HepG2 (cell line): Measurements from ENCODE around the gene NFKBIZ. TPM values are rescaled to one million over a fixed set of nuclear protein-coding genes. Genes with fewer than 3 reads are reported as not detected.

Experiments
- ATAC-seq: fragments of 200-7000 bp; cut with Tn5 transposase; 3 replicates; pipeline ENCODE4 v1.9.1; 2020; ENCODE audit warnings: mild to moderate bottlenecking, moderate library complexity
- BruUV-seq: library from RNA; stranded (reverse); fragments of 400-500 nt; replicated peaks from 2 replicates; lab custom pipeline; 2021; lab: Mats Ljungman, UMichigan
- CTCF ChIA-PET: fragments of 300-600 bp; formaldehyde crosslinking; extraction: SDS; loops from one replicate; lab custom pipeline; 2021; ENCODE audit warnings: low total read pairs, inconsistent platforms, low intra/inter-chr PET ratio; lab: Yijun Ruan, JAX
- POLR2A ChIA-PET: fragments of 350-600 bp; sonication (Branson Sonifier 250); formaldehyde crosslinking; loops from one replicate; lab custom pipeline; 2020; ENCODE audit warnings: antibody characterized with exemption, inconsistent platforms; lab: Yijun Ruan, JAX
- DNase-seq: peaks from one replicate; pipeline ENCODE4 v3.0.0-alpha.2; 2015; ENCODE audit warnings: low spot score
- FAIRE-seq: peaks from 3 replicates; lab custom pipeline; 2011; peaks lifted over from hg19 to GRCh38; lab: Jason Lieb, UNC
- H2AFZ ChIP-seq: one replicate; pipeline ENCODE4 v1.6.1; 2011; ENCODE audit warnings: low read length, inconsistent platforms
- H3K27ac ChIP-seq: fragments of 300-600 bp; 3 replicates; pipeline ENCODE4 v1.8.0; 2011; ENCODE audit warnings: mixed run types, mild to moderate bottlenecking, mixed read lengths, low read length, inconsistent platforms; ENCODE audit not compliant: insufficient read depth; ENCODE audit errors: extremely low read length
- H3K27me3 ChIP-seq, 2 experiments: fragments of 200-600 bp in 1 of 2; 2 replicates in 1 of 2; 3 replicates in 1 of 2; pipeline versions ENCODE4 v1.6.0 to v1.8.0; 2011; ENCODE audit warnings: low read length in 2 of 2, mild to moderate bottlenecking in 2 of 2, moderate library complexity in 2 of 2, inconsistent platforms in 1 of 2; ENCODE audit not compliant: insufficient read depth in 2 of 2, control insufficient read depth in 1 of 2
- H3K36me3 ChIP-seq, 2 experiments: fragments of 200-600 bp in 1 of 2; replicated peaks in 1 of 2; 2 replicates in 1 of 2; 3 replicates in 1 of 2; pipeline versions ENCODE4 v1.5.1 to v1.8.0; 2011; ENCODE audit warnings: low read length in 2 of 2, inconsistent platforms in 1 of 2; ENCODE audit not compliant: insufficient read depth in 2 of 2, control insufficient read depth in 1 of 2
- H3K4me1 ChIP-seq: 2 replicates; pipeline ENCODE4 v1.5.1; 2012; ENCODE audit warnings: low read length, inconsistent platforms; ENCODE audit not compliant: insufficient read depth
- H3K4me2 ChIP-seq: 2 replicates; pipeline ENCODE4 v1.6.0; 2011; ENCODE audit warnings: low read depth, low read length, inconsistent platforms
- H3K4me3 ChIP-seq, 3 experiments: fragments of 200-600 bp in 1 of 3; sonication (generic), shearing (Covaris generic) in 1 of 3; replicated peaks in 1 of 3; 2 replicates each; pipeline ENCODE4 v1.5.1; 2011 to 2016; ENCODE audit warnings: low read length in 3 of 3, inconsistent platforms in 2 of 3, low read depth in 2 of 3, mild to moderate bottlenecking in 2 of 3, control low read depth in 1 of 3, mixed read lengths in 1 of 3; ENCODE audit not compliant: insufficient read depth in 1 of 3
- H3K79me2 ChIP-seq: one replicate; pipeline ENCODE4 v1.6.1; 2011; ENCODE audit warnings: low read length, inconsistent platforms; ENCODE audit not compliant: insufficient read depth
- H3K9ac ChIP-seq: 2 replicates; pipeline ENCODE4 v1.6.0; 2011; ENCODE audit warnings: mild to moderate bottlenecking, low read depth, low read length, inconsistent platforms; ENCODE audit not compliant: insufficient read depth
- H3K9me3 ChIP-seq: 2 replicates; pipeline ENCODE4 v1.5.1; 2012; ENCODE audit warnings: mild to moderate bottlenecking, low read length
- H4K20me1 ChIP-seq: 2 replicates; pipeline ENCODE4 v1.6.0; 2011; ENCODE audit warnings: inconsistent platforms, mild to moderate bottlenecking, low read length, moderate library complexity; ENCODE audit not compliant: insufficient read depth
- ARID4A ChIP-seq: sonication (generic); formaldehyde crosslinking; IDR thresholded peaks from 2 replicates; pipeline ENCODE4 v1.5.0; 2020; ENCODE audit warnings: mild to moderate bottlenecking, missing genetic modification reagents, borderline replicate concordance
- FOXA3 ChIP-seq: IDR thresholded peaks from 2 replicates; pipeline ENCODE4 v1.6.1; 2016; ENCODE audit warnings: missing genetic modification reagents, missing compliant biosample characterization
- FOXJ3 ChIP-seq: sonication (generic); formaldehyde crosslinking; IDR thresholded peaks from 2 replicates; pipeline ENCODE4 v1.4.0; 2020; ENCODE audit warnings: missing genetic modification reagents, mild to moderate bottlenecking, borderline replicate concordance
- IKZF4 ChIP-seq: sonication (generic); formaldehyde crosslinking; IDR thresholded peaks from 2 replicates; pipeline ENCODE4 v1.5.1; 2020; ENCODE audit warnings: borderline replicate concordance, mild to moderate bottlenecking, low read depth, missing genetic modification reagents; ENCODE audit errors: not compliant biosample characterization
- LCORL ChIP-seq, 2 experiments: fragments of 450-650 bp in 1 of 2; sonication (generic) in 1 of 2; formaldehyde crosslinking in 1 of 2; IDR thresholded peaks; 2 replicates each; pipeline versions ENCODE4 v1.5.0 to v1.6.1; 2017 to 2020; ENCODE audit warnings: antibody characterized with exemption in 1 of 2, missing genetic modification reagents in 1 of 2
- MTERF4 ChIP-seq: sonication (generic); formaldehyde crosslinking; IDR thresholded peaks from 2 replicates; pipeline ENCODE4 v1.8.0; 2023; ENCODE audit warnings: mild to moderate bottlenecking, missing genetic modification reagents
- POLR2G ChIP-seq: fragments of 200-400 bp; formaldehyde crosslinking; IDR thresholded peaks from 2 replicates; pipeline ENCODE4 v1.6.1; 2018; ENCODE audit warnings: mild to moderate bottlenecking, low read depth, low read length, moderate library complexity
- SETDB1 ChIP-seq: sonication (generic); formaldehyde crosslinking; IDR thresholded peaks from 2 replicates; pipeline ENCODE4 v1.5.1; 2020; ENCODE audit warnings: missing genetic modification reagents, mild to moderate bottlenecking, borderline replicate concordance
- TFE3 ChIP-seq: IDR thresholded peaks from 2 replicates; pipeline ENCODE4 v1.6.1; 2016
- ZNF224 ChIP-seq: sonication (generic); formaldehyde crosslinking; IDR thresholded peaks from 2 replicates; pipeline ENCODE4 v1.5.0; 2020; ENCODE audit warnings: mild to moderate bottlenecking, missing genetic modification reagents
- ZNF30 ChIP-seq: sonication (generic); formaldehyde crosslinking; IDR thresholded peaks from 2 replicates; pipeline ENCODE4 v1.5.0; 2020; ENCODE audit warnings: mild to moderate bottlenecking, missing genetic modification reagents
- ZNF510 ChIP-seq: sonication (generic); formaldehyde crosslinking; IDR thresholded peaks from 2 replicates; pipeline ENCODE4 v1.4.0; 2020; ENCODE audit warnings: low read depth, mild to moderate bottlenecking, missing genetic modification reagents
- ZNF550 ChIP-seq: sonication (generic); formaldehyde crosslinking; IDR thresholded peaks from 2 replicates; pipeline ENCODE4 v1.4.0; 2020; ENCODE audit warnings: mild to moderate bottlenecking, missing genetic modification reagents, borderline replicate concordance
- ZNF749 ChIP-seq: sonication (generic); formaldehyde crosslinking; IDR thresholded peaks from 2 replicates; pipeline ENCODE4 v1.8.0; 2022; ENCODE audit warnings: mild to moderate bottlenecking, missing genetic modification reagents, moderate library complexity, borderline replicate concordance
- ZNF790 ChIP-seq: sonication (generic); formaldehyde crosslinking; IDR thresholded peaks from 2 replicates; pipeline ENCODE4 v1.8.0; 2022; ENCODE audit warnings: missing genetic modification reagents, mild to moderate bottlenecking, borderline replicate concordance
- WGBS: methylation state at CpG from one replicate; pipeline ENCODE4 v1.1.6; 2017; ENCODE audit warnings: low lambda C conversion rate; 5-methylcytosine and 5-hydroxymethylcytosine counted together
- in situ Hi-C: cut with HindIII; loops from 2 replicates; pipeline ENCODE4 v1.10.0; 2017; ENCODE audit warnings: low pct_unique_long_range_greater_than_20kb; ENCODE audit not compliant: extremely low pct_ligation_motif_present
- intact Hi-C: fragments of 100-400 bp; cut with micrococcal nuclease; formaldehyde crosslinking; loops from one replicate; pipeline ENCODE4 v1.10.0; 2022; ENCODE audit not compliant: unreplicated experiment
- polyA plus RNA-seq, 8 experiments: library from polyadenylated mRNA; depleted of rRNA in 3 of 8; stranded (reverse) in 7 of 8; unstranded in 1 of 8; fragments of >200 nt; fragmentation: Illumina TruSeq in 4 of 8; extraction: Trizol in 4 of 8; gene quantifications; 2 replicates each; pipeline versions ENCODE4 v1.2.1 to v1.2.3, GENCODE V29; 2011 to 2016; ENCODE audit warnings: low read depth in 4 of 8, missing spikeins in 1 of 8, mixed read lengths in 1 of 8; ENCODE audit not compliant: insufficient read depth in 1 of 8
- total RNA-seq, 5 experiments: library from RNA; depleted of rRNA; stranded (reverse); fragments of >200 nt; fragmentation: Illumina TruSeq; extraction: Trizol; gene quantifications; 2 replicates each; pipeline ENCODE4 v1.2.3, GENCODE V29; 2016; ENCODE audit warnings: low read depth in 1 of 5

Gene NFKBIZ
- total and polyA plus RNA-seq, 2 of the 13 experiments (the other 11 are each of a cell fraction or from before 2014, with no cell fraction given), result 25.9 to 60.6 TPM

GRCh38 chr3:101803939-101804338 is 45.4 kb upstream of the NFKBIZ start (continued):
- TF ChIP-seq LCORL (IDR thresholded peaks at IDR 0.05), result no peak
- TF ChIP-seq LCORL (CRISPR knock-in tag; IDR thresholded peaks at IDR 0.05), result no peak
- no peak for TF ChIP-seq TFE3 (CRISPR knock-in tag)
- TF ChIP-seq POLR2G, result no peak
- no peak for TF ChIP-seq ZNF749 (CRISPR knock-in tag)
- TF ChIP-seq ZNF224, result no peak

- Histone ChIP-seq H3K4me3 (no peak overlapping the region), H3K4me1 (peaks cover 32% of the 10 kb centered on the region), H4K20me1 (no peaks in the 10 kb centered on the region), H2AFZ (no peak overlapping the region), H3K36me3 (0 out of 5 replicates have a peak, but pooled peaks cover 0 to 2% of the 10 kb centered on the region in 2 experiments), H3K4me2 (no peak overlapping the region; the same call in 1 of the 2 replicates), H3K9me3 (no peaks in the 10 kb centered on the region), H3K79me2 (no peaks in the 10 kb centered on the region), H3K27me3 (no peaks in the 10 kb centered on the region), H3K27ac (no peak overlapping the region), H3K9ac (no peak overlapping the region)
- no TSS peak for BruUV-seq
- WGBS, result 88% methylated on average over 1 of the region's 1 CpG
- ATAC-seq (no peak), DNase-seq (no peak), FAIRE-seq (no peak)
- POLR2A ChIA-PET, result no interaction called here
- intact Hi-C loops (loop anchor here (10.0 kb wide), 1 partner anchor 188 kb away; no protein-coding TSS in a partner anchor), in situ Hi-C loops (loop anchor here (5.0 to 10.0 kb wide), 2 partner anchors 421 to 728 kb away; no protein-coding TSS in a partner anchor)
- CTCF ChIA-PET, result interaction anchor here (1.2 kb wide), 1 partner anchor 418 kb away, joined by 3 read pairs; no protein-coding TSS in a partner anchor
- TF ChIP-seq IKZF4 (no peak), ZNF30 (CRISPR knock-in tag) (no peak), MTERF4 (CRISPR knock-in tag) (no peak), ZNF510 (CRISPR knock-in tag) (no peak), ZNF790 (CRISPR knock-in tag) (no peak), FOXA3 (CRISPR knock-in tag) (no peak), ARID4A (CRISPR knock-in tag) (no peak), FOXJ3 (no peak), ZNF550 (CRISPR knock-in tag) (no peak), SETDB1 (CRISPR knock-in tag) (no peak)
Observed at GRCh38 chr3:101806491-101806890, 42.8 kb upstream of the NFKBIZ start.
